Measurements from ENCODE around the gene WHAMM.

Gene WHAMM

DNA sequence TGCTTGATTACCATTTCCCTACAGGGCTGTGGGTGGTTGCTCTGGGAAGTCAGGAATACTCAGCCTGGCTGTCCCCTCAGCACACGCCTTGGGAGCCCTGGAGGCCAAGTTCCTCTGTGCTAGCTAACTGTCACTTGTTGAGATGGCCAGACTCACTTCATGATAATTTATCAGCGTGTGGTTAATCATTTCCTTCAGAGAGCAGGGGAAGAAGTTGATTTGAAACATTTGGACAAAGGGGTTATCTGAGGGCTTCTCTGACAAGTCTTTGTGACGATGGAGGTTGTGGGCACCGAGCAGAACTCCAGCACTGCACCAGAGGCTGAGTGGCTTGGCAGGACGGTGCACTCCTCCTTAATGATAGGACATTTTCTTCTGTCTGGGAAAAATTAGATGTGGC, 61.9 kb downstream of the WHAMM start:
- DNase-seq: no peak

DNA sequence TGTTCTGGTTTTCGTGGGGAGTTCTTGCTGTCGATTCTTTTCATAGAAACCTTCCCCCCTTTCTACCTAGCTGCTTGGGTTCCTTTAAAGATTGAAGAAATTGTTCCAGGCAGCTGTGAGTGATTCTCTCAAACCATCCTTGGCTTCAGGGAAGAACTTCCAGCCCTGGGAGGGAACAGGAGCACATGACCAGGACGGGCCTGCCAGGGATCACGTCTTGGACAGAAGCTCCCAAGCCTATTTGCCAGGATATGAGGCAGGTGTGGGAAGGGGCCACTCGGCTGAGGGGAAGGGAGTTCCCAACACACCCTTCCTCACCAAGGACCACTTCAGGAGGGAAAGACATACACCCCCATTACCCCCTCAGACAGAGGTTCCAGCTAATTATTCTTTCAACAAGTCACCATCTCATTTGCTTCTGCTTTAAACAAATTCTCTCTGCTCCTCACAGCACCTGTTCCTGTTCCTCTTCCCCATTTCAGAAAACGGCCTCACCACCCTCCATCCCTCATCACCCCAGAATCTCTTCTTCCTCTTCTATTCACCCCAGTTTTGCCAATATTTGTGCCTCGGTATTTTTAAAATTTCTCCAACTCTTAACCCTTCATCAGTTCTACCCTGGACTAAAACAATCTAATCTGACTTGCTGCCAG, 62.5 kb downstream of the WHAMM start:
- no peak for DNase-seq

DNA sequence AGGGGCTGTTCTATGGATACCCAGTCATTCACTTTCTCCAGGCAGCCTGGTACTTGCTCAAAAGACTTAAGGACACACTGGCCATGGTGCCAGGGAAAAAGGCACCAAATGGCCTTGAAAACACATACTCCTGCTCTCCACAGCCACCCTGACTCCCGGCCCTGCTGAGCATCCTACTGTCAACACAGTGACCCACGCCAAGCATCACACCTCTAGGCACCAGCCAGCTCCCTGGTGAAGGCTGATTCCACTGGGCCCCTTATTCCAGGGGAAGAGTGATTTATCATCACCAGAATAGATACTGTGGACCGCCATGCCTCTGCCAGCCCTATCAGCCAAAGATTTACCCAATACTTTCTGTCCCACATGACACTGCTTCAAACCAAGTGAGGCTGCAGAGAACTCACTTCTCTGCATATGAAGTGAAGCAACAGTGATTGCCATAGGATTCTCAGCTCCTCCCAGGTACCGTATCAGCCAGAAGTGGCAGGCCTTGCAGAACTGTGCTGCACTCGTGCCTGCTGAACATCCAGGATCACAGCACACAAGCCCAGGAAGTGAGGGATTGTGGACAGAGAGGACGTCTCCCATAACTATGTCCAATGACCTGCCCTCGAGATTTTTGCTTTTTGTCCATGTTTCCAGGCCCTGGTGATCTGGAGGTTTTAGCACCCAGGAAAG, 63.7 kb downstream of the WHAMM start:
- DNase-seq: no peak

DNA sequence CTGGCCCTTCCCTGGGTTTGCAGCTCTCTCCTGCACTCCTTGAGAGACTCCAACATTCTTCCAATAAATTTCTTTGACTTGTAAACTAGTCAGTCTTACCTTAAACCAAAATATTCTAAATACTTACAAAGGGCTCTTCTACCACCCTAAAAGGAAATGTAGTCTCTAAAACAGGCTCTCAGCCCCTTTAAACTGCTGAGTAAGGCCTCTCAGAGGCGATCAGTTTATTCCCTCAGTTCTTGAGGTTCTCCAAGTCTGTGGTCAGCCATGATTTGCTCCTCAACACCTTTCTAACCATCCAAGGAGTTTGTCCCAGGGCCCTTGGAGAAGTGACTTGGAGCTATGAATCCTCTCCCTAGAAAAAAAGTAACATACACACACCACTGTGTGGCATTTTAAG, 64.8 kb downstream of the WHAMM start:
- no peak for DNase-seq

DNA sequence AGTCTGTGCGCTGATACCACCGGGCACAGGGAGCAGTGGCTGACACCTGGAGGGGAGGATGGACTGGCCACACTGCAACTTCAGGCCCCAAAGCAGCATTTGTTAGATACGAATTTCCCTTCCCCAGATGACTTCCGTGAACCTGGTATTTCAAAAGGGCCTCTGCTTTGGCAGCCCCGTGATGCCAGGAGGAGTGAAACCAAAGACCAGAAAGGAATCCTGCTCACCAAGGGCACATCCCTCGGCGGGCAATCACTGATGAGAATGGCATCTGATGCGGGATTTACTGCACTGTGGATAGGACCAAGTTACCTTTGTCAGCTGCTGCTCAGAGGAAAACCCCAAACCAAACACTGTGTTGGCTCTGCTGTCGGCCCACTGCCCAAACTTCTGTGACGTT, 65.5 kb downstream of the WHAMM start:
- DNase-seq: no peak

DNA sequence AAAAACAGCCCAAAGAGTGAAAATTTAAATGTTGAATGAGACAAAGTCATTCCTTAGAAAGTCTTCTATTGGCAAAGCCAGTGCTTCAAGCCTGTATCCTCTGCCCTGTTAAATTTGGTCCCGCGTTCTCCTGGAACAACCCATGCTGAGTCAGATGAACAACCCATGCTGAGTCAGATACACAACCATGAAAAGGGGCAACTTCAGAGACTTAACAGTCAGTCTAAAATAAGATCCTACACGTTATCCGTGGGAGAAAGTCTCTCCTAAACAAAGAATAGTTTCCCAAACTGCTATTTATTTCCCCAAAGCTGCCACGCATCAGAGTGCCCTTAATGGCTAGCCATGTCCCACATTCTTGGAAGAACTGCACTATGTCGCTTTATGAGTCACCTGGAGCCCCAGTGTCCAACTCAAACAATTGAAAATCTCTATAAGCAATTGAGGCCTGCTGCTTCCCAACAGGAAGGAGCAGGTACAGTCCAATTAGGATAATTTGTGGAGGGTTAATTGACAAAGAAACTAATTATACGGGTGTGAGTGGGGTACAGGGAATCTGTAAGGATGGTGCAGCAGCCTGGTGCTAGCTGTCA, 66.1 kb downstream of the WHAMM start:
- DNase-seq: no peak

DNA sequence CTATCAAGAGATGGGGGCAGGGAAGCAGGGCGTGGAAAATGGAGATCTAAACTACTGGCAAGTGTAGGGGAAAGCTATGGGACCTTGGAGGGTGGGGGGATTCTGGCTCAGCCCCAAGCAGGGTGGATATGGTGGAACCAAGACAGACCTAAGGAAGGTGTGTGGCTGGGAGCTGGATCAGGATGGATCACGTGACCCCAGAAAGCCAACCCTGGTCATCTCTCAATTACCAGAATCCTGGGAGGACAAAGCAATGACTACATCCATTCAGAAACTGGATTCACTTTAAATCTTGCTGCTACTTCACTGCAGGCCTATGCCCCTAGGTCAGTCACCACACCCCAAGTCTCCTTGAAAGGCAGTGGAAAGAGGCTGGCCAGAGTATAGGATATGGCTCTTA, 68.4 kb downstream of the WHAMM start:
- no peak for DNase-seq

DNA sequence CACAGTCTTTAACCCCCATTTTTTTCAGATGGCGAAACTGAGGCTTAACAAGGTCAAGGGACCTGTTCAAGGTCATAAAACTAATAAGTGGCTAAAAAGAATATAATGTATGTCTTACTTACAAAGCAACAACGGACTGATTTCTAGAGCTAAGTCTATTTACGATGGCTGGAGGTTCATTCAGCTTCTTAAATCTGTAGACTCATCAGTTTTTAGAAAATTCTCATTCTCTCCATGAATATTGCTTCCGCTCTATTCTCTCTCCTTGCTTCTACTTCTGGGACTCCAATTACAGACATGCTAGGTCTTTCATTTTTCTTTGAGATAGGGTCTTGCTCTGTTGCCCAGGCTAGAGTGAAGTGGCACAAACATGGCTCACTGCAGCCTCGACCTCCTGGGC, 68.9 kb downstream of the WHAMM start:
- no peak for DNase-seq

DNA sequence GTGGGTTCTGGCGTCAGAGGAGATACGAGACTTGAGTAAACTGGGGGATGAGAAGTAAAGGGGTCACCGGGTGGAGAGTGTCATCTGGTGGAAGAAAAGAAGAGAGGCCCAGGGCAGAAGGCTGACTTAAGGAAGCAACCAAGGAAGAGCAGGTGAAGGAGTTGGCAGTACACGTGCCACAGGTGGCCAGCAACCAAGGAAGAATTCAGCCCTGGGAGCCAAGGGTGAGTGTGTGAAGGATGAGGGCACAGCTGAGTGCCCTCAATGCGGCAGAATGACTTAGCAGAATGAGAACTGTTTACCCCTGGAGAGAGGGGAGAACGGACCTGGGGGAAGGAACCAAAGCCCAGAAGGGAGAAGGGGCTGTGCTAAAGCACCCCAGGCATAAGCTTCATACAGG, 71.3 kb downstream of the WHAMM start:
- DNase-seq: no peak

DNA sequence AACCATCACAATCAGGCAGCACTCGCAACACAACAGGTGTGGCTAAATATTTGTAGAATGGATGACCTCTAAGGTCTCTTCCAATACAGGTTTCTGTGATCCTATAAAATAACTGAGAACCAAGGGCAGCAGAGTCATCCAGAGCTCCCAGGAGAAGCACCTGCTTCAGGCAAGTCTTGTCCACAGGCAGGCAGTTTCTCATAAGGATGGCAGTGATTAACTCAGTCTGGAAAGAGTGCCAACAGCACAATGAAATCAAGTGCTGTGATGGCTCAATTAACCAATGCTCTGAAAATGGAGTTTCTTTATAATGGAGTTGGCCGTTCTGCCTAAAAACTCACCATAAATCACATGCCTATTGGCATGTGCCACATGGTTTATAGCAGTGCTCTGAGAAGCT, 72.3 kb downstream of the WHAMM start:
- DNase-seq: no peak

DNA sequence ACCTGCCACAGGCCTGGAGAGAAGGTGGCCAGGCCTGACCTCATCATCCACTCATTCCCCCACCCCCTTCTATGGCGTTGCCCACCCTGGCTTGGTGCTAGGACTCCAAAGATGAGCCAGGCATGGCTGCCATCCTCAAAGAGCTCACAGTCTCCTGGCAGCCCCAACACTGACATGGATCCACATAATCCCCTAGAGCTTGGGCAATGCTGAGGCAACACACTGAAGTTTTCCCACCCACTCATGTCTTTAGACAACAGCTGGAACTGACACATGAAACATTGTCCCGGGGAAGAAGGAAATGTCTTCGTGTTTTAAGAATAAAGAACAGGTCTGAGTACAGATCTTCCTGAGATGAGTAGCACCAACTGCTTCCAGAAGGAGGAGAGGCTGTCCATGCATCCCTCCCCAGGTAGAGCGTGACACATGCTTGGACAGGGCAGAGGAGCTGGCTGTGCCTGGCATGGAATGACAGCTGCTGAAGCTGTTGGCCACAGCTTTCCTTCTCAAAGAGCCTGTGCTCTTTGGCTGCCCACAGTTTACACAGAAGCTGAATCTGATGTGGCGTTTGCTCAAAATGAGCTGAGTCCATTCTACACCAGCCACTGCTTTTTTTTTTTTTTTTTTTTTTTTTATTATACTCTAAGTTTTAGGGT, 73.0 kb downstream of the WHAMM start:
- no peak for DNase-seq
